OCI-LY1 (cell line): Measurements from ENCODE around the gene FKBP10.

ENCODE experiments used
- CTCF ChIP-seq: fragments of 200-600 bp; sonication (generic), shearing (Covaris generic); IDR thresholded peaks from 2 replicates; pipeline ENCODE4 v1.5.1; 2017; ENCODE audit warnings: mild to moderate bottlenecking, antibody characterized with exemption, low read length, moderate library complexity, mixed read lengths
- EZH2 ChIP-seq: fragments of 200-600 bp; sonication (generic), shearing (Covaris generic); IDR thresholded peaks from 2 replicates; pipeline ENCODE4 v1.8.0; 2017; ENCODE audit warnings: borderline replicate concordance, mixed run types, mild to moderate bottlenecking, antibody characterized with exemption, low read length, moderate library complexity, mixed read lengths

GRCh38 chr17:41836550-41837196 is 23.9 kb downstream of the FKBP10 start:
- TF ChIP-seq CTCF, result no peak
- no peak for TF ChIP-seq EZH2
